GM12801 (cell line): ENCODE data around the gene HIVEP2.

ENCODE experiments used
- CTCF ChIP-seq: IDR thresholded peaks from one replicate; pipeline ENCODE4 v1.5.1; 2011; ENCODE audit warnings: control low read depth; ENCODE audit not compliant: insufficient read length; ENCODE audit errors: extremely low read depth

The HIVEP2 gene

GRCh38 chr6:142886431-142887170, 58.4 kb downstream of the HIVEP2 start:
- no peak for TF ChIP-seq CTCF

GRCh38 chr6:142885182-142885867, 59.7 kb downstream of the HIVEP2 start:
- no peak for TF ChIP-seq CTCF

- TF ChIP-seq CTCF, result no peak
These were observed 60.6 kb downstream of the HIVEP2 start for GRCh38 chr6:142884214-142885035.

- TF ChIP-seq CTCF, result no peak
These were observed 62.0 kb downstream of the HIVEP2 start for GRCh38 chr6:142883011-142883410.

- TF ChIP-seq CTCF, result no peak
These were observed 63.2 kb downstream of the HIVEP2 start for GRCh38 chr6:142881761-142882160.

- no peak for TF ChIP-seq CTCF
These were observed 63.7 kb downstream of the HIVEP2 start for GRCh38 chr6:142881290-142881689.

- no peak for TF ChIP-seq CTCF
These were observed 64.8 kb downstream of the HIVEP2 start for GRCh38 chr6:142880201-142880600.
